GM21576 (cell line): ENCODE data around the gene HS1BP3.
A peak's percentile ranks its signal among the peaks of the same experiment; 100 is the strongest.

Experiments used
- ATAC-seq: cut with Tn5 transposase; IDR thresholded peaks from one replicate; pipeline ENCODE4 v1.9.1; 2021; ENCODE audit warnings: mild to moderate bottlenecking, moderate library complexity; ENCODE audit not compliant: unreplicated experiment

HS1BP3 gene

DNA sequence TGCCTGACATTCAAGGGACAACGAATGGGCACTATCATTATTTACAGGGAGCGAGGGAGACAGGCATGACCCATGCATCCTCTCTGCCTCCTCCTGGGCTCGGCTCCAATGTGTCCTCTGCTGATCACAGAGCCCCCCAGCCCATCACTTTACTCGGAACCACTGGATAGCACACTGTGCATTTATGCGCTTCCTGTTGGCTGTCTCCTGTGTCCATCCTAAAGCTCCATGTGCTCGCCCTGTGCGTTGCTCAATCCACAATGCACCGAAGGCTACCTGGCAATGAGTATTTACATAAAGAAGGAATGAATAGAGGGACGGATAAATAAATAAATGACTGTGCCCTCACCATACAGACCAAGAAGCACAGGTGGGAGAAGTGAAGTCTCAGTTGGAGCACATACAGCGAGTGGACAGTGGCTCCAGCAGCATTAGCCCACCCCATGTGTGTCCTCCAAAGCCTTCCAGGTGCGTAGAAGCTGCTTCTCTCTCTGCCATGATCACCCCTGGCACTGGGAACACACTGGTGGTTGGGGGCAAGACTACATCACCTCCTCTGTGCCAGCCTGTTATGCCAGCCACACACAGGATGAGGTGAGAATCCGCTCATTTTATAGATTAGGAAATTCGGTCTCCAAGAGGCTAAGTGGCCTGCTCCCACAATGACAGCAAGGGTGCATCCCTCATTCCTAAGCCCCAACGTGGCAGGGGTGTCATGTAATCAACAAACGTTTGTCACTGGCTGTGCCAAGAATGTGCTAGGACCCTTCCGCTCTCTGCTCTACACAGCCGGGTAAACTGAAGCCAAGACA, 13.7 kb upstream of the HS1BP3 start:
- no peak for ATAC-seq

GRCh38 chr2:20664071-20664390, 13.1 kb upstream of the HS1BP3 start:
- ATAC-seq: no peak

- no peak for ATAC-seq
Observed at GRCh38 chr2:20663196-20664070, 12.5 kb upstream of the HS1BP3 start.

GRCh38 chr2:20662308-20662937, 11.5 kb upstream of the HS1BP3 start:
- no peak for ATAC-seq

- peak; percentile 53 for ATAC-seq
Observed at GRCh38 chr2:20661421-20662307, 10.8 kb upstream of the HS1BP3 start.

GRCh38 chr2:20660506-20661420, 9.9 kb upstream of the HS1BP3 start:
- ATAC-seq: no peak

DNA sequence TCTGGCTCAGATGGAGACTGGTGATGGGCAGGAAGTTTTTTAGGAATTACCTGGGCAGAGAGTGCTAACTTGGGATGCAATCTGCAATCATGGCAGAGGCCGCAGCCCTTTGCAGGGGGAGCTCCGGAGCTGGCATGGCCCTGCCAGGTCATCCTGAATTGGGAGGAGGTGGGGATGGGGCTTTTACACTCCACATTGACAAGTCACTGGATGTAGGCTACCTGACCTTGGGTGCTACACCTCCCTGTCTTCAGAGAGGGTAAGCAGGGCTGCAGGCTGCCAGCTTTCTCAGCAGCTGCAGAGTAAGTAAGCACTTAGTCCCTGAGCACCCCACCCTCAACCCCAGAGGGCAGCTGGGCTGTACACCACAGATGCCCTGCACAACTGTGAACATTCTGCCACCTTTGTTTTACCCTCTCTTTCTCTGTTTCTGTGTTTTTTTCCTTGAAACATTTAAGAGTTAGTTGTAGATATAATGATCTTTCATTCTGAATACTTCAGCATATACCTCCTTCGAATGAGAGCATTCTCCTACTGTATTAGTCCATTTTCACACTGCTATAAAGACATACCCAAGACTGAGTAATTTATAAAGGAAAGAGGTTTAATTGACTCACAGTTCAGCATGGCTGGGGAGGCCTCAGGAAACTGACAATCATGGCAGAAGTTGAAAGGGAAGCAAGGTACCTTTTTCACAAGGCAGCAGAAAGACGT, 6.8 kb upstream of the HS1BP3 start:
- no peak for ATAC-seq

DNA sequence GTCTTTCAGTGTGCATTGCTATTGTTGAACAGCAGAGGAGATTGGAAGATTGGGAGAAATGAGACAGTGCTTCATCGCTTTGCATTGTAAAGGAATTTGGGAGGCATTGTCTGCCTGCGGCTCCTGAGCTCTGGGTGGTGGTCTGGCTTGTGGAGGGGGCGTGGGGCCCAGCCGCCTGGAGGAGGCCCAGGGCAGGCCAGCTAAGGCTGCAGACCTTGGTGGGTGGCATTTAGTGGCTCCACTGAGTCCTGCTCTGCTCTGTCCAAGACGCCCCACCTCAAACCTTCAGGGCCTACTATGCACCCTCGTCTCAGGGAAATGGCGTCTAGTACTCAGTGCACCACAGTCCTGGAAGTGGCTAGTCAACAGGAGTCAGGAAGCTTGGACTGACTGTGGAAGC, 5.7 kb upstream of the HS1BP3 start:
- no peak for ATAC-seq

- ATAC-seq: no peak
Observed at GRCh38 chr2:20654535-20654813, 3.6 kb upstream of the HS1BP3 start.

DNA sequence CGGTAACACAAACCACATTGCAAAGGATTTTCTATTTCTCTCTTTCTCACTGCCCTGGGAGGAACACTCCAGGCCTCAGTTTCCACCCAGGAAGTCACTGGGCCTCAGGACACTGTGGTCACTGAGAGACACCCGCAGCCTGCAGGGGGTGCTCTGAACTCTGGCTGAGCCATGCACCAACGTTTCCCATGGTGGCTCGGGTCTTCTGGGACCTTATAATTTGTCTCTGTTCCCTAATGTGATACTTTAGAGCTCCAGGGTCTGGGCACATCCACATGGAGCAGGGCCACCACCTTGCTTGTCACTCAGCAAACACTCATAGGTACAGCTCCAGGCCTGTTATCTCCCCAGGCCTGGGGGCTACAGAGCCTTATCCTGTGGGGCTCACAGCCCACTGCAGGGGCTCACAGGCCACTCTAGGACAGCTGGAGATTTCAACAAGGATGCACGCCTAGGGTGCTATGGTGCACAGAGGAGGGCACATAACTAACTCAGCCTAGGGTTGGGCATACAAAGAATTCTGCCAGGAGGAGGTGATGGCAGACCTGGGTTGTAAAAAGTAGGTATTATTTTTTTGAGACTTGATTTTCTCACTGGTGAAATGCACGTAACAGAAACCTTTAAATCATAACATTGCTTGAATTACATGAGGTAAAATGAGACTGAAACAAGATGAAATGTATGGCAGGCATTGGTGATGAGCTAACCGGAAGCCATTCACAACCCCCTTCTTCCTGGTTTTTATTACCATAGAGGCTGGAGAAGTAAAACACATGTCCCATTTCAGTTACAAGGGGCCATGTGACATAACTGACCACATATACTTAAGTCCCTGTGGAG, 3.0 kb upstream of the HS1BP3 start:
- ATAC-seq: no peak

DNA sequence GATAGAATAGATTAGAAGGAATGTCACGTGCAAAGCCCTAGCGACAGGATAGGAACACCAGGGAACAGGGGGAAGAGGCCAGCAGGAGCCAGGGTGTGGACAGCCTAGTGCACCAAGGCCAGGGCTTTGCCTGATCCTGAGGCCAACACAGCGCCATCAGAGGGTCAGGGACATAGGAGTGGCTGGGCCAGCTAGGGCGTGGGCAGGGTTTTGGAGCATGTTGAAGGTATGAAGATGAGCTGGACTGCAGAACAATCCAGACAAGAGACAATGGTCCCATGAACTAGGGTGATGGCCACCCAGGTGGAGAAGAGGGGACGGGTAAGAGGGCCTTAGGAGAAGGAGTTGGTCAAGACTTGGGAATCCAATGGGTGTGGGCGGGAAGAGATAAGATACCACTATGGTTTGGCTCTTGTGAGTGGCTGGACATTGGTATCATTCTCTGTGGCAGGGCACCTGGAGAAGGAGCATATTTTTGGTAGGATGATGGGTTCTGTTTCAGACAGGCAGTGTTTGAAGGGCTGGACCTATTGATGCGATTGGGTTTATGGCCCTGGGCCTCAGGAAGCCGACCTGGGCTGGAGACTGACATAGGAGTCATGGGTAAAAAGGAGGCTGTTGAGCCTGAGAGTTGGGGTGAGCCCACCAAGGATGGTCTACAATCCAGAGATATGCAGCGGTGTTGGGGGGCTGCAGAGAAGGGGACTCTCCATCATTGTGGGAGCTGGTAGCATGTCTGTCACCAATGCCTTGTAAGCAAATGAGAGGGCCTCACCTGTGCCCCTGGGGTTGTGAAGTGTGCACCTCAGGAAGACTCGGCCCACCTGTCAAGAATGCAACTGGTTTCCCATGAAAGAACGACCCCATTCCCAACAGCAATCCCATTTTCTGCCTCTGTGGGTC, 2.0 kb upstream of the HS1BP3 start:
- no peak for ATAC-seq

DNA sequence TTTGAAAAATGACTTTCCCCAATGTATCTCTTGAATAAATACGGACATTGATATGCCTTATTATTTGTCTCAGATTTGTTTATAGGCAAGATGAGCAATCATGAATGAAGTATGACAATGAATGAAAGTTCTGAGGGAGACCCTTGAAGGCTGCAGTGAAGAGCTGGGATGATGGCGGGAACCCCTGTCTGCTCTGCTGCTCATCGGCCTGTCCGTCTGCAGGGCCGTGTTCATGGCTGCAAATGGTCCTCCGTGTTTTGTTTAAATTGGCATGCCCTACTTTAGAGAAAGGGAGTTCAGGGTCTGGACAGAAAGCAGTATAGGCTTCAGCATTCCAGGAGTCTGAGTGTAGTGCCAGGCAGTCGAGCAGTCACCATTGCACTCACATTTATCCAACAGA, 1.2 kb upstream of the HS1BP3 start:
- ATAC-seq: no peak

GRCh38 chr2:20651731-20652099, 817 bp upstream of the HS1BP3 start:
- no peak for ATAC-seq

GRCh38 chr2:20650393-20650876, 463 bp downstream of the HS1BP3 start:
- ATAC-seq: peak; percentile 5

GRCh38 chr2:20649976-20650375, 922 bp downstream of the HS1BP3 start:
- no peak for ATAC-seq

GRCh38 chr2:20649576-20649975, 1.3 kb downstream of the HS1BP3 start:
- no peak for ATAC-seq

DNA sequence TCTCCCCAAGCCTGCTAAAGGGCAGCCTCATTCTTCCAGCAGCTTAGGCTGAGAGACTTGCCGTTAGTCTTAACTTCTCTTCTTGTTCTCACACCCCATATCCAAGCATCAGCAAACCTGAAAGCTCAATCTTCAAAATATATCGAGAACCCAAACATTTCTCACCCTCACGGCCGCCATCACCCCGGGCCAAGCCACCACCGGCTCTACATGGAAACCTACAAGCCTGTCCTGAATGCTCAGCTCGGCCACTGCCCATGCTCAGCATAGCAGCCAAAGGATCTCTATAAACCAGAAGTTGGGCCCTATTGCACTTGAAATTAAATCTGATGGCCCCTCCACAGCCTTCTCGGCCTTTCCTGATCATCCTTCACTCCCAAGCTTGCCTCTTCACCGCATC, 2.1 kb downstream of the HS1BP3 start:
- ATAC-seq: no peak
